NCI-H2227 treated with DMSO at 0.1 percent for 48 hours (cell line): ENCODE measurements around the gene NGFR.
"Not testable (repeated sequence)": the region's sequence is repeated elsewhere in the genome, so short reads cannot be mapped to it uniquely, and the experiment has no call there.

Experiments used
- DNase-seq: peaks from one replicate; lab custom pipeline; 2025; lab: John Stamatoyannopoulos, UW

Gene NGFR

DNA sequence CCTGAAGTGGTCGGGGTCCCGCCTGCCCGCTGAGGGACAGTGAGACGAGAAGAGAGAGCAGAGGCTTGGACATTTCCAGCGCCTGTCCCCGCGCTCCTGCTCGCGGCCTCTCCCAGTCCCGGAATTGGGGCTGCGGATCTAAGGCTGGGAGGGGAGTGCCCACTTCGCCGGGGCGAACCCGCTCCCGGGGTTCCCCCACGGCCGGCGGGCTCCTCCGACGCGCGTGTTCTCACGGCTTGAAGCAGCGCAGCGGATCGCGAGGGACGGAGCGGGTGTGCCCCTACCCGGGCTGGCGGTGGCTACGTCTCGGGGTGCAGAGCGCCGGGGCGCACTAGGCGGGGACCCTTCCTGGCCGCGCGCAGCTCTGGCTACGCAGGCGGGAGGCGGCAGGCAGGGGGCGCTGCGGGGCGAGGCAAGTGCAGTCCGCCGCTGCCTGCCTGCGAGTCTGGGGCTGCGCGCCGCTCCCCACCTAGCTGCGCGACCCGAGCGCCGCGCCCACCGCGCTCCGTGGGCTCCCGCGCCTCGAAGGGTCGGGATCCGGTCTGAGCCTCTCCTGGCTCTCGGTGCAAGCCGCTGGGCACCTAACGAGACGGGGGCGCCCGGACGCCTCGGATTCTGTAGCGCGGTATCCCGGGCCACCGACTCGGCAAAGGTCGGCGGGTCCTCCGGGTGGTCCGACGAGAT lies 1.2 kb downstream of the NGFR start:
- DNase-seq, result peak; percentile 60

DNA sequence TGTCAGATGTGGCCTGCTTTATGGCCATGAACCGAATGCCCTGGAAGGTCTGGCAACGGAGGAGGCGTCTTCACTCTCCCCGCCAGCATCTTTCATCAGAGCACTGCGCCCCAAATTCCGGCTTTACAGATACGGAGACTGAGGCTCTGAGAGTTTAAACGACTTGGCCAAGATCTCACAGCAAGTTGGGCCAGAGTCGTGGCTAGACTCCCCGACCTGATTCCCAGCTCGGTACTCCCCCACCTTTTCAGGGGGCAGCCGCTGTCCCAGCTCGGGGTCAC lies 1.7 kb downstream of the NGFR start:
- no peak for DNase-seq

GRCh38 chr17:49497148-49498028 lies 2.3 kb downstream of the NGFR start:
- peak; percentile 13 for DNase-seq

- no peak for DNase-seq
Observed at GRCh38 chr17:49498029-49498615, 3.0 kb downstream of the NGFR start.

GRCh38 chr17:49501496-49501895 lies 6.4 kb downstream of the NGFR start:
- no peak for DNase-seq

DNA sequence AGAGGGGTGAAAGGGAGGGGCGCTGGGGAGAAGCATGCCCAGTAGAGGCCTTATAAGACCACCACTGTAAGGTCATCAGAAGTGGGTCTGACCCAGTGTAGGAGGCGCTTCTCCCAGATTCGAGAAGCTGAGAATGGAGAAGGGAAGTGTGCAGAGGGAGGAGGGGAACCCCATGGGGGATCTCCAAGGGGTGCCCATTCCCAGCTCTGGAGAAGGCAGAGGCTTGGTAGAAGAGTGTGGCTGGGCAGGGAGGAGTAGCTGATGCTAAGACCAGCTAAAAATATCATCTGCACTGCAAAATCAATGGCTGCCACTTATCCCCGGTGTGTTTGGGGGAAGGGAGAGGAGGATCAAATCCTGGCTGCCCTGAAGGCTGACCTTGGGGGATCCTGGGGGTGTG lies 7.2 kb downstream of the NGFR start:
- DNase-seq, result no peak

GRCh38 chr17:49502680-49503079 lies 7.6 kb downstream of the NGFR start:
- not testable (repeated sequence) for DNase-seq

DNA sequence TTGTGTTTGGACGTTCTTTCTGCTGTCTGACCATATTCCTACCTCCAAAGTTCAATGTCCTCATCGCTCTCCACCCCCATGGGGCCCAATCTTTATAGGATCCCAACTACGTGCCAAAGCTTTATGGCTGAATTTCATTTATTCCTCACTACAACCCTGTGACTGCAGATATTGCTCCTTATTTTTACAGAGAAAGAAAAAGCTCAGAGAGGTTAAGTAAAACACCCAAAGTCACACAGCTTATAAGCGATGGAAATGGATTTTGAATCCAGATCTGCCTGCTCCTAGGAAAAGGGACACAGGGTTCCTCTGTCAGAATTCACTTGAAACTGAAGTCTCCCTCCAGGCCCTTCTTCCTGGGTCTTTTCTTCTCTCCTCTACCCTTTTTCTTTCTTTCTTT lies 9.3 kb downstream of the NGFR start:
- no peak for DNase-seq

- DNase-seq, result no peak
Observed at GRCh38 chr17:49505854-49506253, 10.8 kb downstream of the NGFR start.

- DNase-seq, result no peak
Observed at GRCh38 chr17:49506282-49506681, 11.2 kb downstream of the NGFR start.

DNA sequence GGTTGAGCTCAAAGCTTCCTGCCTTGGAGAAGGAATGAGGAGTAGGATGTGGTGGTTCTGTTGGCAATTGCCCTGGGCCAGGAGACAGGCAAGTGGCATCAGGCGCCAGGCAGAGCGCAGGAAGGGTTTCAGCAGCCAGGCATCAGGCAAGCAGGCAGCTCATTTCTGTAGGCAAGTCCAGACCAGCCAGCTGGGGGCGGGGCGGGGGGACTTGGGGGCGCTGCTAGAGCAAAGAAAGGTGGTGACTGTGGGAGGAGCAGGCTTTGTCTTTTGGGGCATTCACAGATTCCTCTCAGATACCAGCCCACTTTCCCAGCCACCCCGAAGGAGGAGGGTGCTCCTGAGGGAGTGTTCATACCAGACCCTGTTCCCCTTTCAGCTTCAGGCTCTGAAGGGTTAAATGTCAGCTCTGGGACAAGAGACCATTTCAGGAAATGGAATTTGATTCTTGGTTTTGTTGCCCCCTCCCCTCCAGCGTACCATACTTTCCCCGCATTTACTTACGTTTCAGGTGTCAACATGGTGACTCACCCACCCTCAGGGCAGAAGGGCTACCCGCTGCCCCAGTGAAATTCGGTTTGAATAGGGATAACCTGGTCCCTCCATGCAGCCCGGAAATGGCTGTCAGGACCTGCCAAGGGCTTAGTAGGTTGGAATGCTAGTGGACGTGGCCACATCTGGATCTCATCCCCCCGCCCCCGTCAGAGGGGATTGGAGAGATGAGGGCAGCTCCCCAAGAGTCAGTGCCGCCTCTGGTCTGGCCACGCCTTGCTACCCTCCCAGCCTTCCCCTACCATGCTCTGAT lies 13.2 kb downstream of the NGFR start:
- DNase-seq, result no peak

DNA sequence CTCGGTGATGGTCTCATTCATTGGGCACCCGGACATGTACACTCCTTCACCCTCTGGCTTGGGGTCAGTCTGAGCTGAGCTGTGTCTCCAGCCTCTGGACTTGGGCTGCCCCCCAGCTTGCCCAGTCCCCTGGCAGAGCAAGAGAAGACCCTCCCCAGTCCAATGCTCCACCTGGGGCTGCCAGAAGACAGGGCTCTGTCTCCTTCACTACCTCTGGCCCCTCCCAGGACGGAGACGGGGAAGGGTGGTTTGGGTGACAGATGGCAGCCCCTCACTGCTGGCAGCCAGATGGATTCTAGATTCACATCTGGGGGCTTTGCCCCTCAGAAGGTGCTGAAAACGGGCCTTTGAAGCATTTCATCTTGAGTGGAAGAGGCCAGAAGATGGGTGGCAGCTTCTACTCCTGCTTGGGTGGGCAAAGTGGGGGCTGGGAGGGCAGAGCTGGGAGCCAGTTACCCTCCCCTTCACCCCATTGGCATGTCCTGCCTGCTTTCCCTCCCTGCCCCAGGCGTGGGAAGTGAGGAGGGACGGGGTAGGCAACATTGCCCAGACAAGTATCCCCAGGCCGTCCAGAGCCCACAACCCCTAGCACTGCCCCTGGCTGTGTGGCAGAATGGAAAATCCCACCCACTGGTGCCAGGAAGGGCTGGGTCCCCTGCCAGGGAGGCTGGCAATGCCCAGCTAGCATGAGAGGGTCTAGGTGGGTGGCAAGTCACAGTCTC lies 13.9 kb downstream of the NGFR start:
- no peak for DNase-seq

DNA sequence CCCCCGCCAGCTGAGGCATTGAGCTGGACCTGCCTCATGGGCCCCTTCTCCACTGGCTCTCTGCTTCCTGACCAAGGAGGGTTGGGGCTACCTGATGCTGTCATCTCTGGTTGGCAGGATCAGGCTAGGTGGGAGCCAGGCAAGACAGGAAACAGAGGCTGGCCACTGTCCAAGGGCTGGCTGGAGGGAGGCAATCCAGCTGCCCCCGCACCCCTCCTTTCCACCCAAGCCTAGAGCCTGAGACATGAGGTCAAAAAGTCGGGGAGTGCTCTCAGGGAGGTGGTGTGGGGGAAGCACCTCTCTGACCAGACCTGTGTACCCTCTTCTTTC lies 14.5 kb downstream of the NGFR start:
- no peak for DNase-seq

GRCh38 chr17:49510059-49510719 lies 15.1 kb downstream of the NGFR start:
- no peak for DNase-seq

GRCh38 chr17:49510720-49511110 lies 15.6 kb downstream of the NGFR start:
- DNase-seq, result no peak

- no peak for DNase-seq
Observed at GRCh38 chr17:49511810-49512209, 16.7 kb downstream of the NGFR start.

DNA sequence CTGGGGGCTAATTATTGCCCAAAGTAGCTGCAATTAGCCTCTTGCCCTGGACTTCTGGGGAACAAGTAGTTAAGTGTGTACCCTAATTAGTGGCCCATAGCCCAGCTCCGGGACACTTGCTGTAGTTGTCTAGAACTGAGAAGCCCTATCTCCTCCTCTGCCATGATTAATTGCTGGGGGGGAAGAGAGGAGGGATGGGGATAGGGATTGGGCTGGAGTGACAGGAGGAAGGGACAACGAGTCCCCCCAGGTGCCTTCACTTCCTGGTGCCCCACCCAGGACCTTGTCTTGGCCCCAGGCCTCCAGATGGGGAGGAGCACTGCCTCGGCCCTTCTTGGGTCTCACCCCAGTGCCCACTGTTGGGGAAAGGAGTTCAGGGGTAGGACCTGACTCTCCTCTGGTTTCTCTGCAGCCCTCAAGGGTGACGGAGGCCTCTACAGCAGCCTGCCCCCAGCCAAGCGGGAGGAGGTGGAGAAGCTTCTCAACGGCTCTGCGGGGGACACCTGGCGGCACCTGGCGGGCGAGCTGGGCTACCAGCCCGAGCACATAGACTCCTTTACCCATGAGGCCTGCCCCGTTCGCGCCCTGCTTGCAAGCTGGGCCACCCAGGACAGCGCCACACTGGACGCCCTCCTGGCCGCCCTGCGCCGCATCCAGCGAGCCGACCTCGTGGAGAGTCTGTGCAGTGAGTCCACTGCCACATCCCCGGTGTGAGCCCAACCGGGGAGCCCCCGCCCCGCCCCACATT lies 17.4 kb downstream of the NGFR start:
- no peak for DNase-seq

GRCh38 chr17:49513044-49513395 lies 17.9 kb downstream of the NGFR start:
- DNase-seq, result no peak

- no peak for DNase-seq
Observed at GRCh38 chr17:49513641-49514040, 18.5 kb downstream of the NGFR start.

- DNase-seq, result no peak
Observed at GRCh38 chr17:49514071-49514721, 19.1 kb downstream of the NGFR start.
